Neural cell (in vitro differentiated cells): ENCODE results near the gene URB2.

ENCODE experiments used
- EP300 ChIP-seq: fragments of 450-650 bp; conservative IDR thresholded peaks from 2 replicates; pipeline ENCODE4 v1.6.1; 2014; ENCODE audit warnings: antibody characterized with exemption, mild to moderate bottlenecking, moderate library complexity; ENCODE audit not compliant: poor library complexity, severe bottlenecking
- EZH2 ChIP-seq: fragments of 200-600, 300-800 bp; shearing (Covaris generic), sonication (generic); IDR thresholded peaks from 2 replicates; pipeline ENCODE4 v1.6.1; 2014; ENCODE audit warnings: antibody characterized with exemption, low read length, borderline replicate concordance, mild to moderate bottlenecking; ENCODE audit not compliant: insufficient read depth, poor library complexity, severe bottlenecking
- POLR2AphosphoS5 ChIP-seq: IDR thresholded peaks from 2 replicates; pipeline ENCODE4 v1.6.1; 2012
- TAF1 ChIP-seq: IDR thresholded peaks from 2 replicates; pipeline ENCODE4 v1.6.1; 2012; ENCODE audit warnings: low read depth
- TF ChIP-seq, protein P1 (sequence below): fragments of 450-650 bp; IDR thresholded peaks from 2 replicates; pipeline ENCODE4 v1.5.1; 2014; ENCODE audit warnings: antibody characterized with exemption, mild to moderate bottlenecking, moderate library complexity; ENCODE audit not compliant: poor library complexity, severe bottlenecking

DNA sequence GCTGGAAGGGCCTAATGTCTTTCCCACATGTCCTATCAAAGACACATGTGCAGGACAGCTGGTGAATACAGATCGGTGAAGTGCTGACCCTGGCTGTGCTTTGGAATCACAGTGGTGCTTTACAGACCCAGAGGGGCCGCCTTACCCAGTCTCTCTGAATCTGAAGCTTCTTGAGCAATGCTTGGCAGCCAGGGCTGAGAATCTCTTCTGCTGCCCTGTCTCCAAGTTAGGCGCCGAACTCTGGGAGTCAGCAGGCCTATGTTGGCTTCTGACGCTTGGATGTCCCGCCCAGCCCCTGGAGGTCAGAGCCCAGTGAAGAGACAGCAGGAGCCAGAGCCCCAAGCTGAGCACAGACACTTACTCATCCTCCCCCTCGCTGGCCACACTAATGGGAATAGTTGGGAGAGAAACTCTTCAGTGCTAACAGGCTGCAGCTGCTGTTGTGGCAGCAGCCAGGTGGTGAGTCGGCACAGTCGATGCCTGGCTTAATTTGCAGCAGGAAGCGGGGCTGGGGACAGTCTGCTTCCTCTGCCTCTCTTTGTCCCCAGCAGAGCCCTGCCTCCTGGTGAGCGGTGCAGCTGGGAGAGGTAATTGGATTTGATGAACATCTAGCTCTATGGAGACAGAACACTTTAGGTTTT, 68.1 kb downstream of the URB2 start:
- no peak for TF ChIP-seq EZH2
- TF ChIP-seq, protein P1, sequence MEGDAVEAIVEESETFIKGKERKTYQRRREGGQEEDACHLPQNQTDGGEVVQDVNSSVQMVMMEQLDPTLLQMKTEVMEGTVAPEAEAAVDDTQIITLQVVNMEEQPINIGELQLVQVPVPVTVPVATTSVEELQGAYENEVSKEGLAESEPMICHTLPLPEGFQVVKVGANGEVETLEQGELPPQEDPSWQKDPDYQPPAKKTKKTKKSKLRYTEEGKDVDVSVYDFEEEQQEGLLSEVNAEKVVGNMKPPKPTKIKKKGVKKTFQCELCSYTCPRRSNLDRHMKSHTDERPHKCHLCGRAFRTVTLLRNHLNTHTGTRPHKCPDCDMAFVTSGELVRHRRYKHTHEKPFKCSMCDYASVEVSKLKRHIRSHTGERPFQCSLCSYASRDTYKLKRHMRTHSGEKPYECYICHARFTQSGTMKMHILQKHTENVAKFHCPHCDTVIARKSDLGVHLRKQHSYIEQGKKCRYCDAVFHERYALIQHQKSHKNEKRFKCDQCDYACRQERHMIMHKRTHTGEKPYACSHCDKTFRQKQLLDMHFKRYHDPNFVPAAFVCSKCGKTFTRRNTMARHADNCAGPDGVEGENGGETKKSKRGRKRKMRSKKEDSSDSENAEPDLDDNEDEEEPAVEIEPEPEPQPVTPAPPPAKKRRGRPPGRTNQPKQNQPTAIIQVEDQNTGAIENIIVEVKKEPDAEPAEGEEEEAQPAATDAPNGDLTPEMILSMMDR: no peak
- no peak for TF ChIP-seq POLR2AphosphoS5
- no peak for TF ChIP-seq EP300
- no peak for TF ChIP-seq TAF1
